ENCODE results near the gene LSM2. TPM values are rescaled to one million over a fixed set of nuclear protein-coding genes. Genes with fewer than 3 reads are reported as not detected.
A peak's percentile ranks its signal among the peaks of the same experiment; 100 is the strongest.
"Not testable (repeated sequence)": the region's sequence is repeated elsewhere in the genome, so short reads cannot be mapped to it uniquely, and the experiment has no call there.

The LSM2 gene
- total RNA-seq, 1 donor from 2014 or later = 50.6 TPM

DNA sequence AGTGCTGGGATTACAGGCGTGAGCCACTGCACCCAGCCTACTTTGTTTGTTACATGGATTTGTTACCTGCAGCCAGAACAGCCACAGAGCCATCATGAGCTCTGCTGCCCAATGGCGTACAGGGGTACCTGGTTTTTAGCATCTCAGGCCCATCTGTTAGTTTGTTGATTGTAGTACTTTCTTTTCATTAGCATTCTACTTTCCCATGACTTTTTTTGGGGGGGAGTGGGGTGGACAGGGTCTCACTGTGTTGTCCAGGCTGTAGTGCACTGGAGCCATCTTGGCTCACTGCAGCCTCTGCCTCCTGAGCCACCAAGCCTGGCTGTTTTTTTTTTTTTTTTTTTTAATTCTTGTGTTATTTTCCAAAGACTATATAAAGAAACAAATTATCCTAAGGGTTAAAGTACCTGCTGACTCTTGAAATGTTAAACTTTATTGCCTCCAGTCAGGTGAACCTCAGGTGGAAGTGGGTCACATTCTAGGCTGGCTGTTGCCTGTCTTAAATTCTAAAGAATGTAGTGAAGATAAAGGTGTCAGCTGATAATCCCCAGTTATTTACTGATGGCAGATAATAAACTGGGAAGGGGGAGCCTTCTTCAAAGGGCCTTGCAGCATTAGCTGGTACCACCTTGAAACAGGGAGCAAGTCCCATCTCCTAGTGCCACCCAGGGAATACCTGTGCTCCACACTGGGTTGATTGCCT lies 40.7 kb upstream of the LSM2 start:
- Mint-ChIP-seq H3K4me3 (ENCODE audit: unreplicated experiment) (no peak overlapping the region), H3K27ac (ENCODE audit: unreplicated experiment) (no peak overlapping the region), H3K9me3 (ENCODE audit: unreplicated experiment) (no peaks in the 10 kb centered on the region), H3K4me1 (ENCODE audit: unreplicated experiment) (no peaks in the 10 kb centered on the region), H3K27me3 (ENCODE audit: unreplicated experiment) (no peaks in the 10 kb centered on the region), H3K36me3 (ENCODE audit: unreplicated experiment) (no peaks in the 10 kb centered on the region)
- TF ChIP-seq, protein P1, sequence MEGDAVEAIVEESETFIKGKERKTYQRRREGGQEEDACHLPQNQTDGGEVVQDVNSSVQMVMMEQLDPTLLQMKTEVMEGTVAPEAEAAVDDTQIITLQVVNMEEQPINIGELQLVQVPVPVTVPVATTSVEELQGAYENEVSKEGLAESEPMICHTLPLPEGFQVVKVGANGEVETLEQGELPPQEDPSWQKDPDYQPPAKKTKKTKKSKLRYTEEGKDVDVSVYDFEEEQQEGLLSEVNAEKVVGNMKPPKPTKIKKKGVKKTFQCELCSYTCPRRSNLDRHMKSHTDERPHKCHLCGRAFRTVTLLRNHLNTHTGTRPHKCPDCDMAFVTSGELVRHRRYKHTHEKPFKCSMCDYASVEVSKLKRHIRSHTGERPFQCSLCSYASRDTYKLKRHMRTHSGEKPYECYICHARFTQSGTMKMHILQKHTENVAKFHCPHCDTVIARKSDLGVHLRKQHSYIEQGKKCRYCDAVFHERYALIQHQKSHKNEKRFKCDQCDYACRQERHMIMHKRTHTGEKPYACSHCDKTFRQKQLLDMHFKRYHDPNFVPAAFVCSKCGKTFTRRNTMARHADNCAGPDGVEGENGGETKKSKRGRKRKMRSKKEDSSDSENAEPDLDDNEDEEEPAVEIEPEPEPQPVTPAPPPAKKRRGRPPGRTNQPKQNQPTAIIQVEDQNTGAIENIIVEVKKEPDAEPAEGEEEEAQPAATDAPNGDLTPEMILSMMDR (IDR thresholded peaks at IDR 0.05) = no peak
- DNase-seq (ENCODE audit: extremely low spot score, unreplicated experiment) = no peak

DNA sequence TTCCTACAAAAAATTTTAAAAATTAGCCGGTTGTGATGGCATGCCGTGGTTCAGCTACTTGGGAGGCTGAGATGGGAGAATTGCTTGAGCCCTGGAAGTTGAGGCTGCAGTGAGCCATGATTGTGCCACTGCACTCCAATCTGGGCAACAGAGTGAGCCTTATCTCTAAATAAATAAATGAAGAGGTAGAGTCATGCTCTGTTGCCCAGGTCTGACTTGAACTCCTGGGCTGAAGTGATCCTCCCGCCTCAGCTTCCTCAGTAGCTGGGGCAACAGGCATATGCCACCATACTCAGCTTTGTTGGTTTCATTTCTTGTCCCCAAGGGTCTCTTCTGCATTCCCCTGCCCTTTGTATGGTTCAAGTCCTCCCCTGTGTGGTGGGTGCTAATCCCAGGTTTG lies 37.7 kb upstream of the LSM2 start:
- DNase-seq (ENCODE audit: extremely low spot score, unreplicated experiment) = no peak
- no peaks in the 10 kb centered on the region for H3K27me3 Mint-ChIP-seq (ENCODE audit: unreplicated experiment)
- no peaks in the 10 kb centered on the region for H3K9me3 Mint-ChIP-seq (ENCODE audit: unreplicated experiment)
- no peak overlapping the region for H3K27ac Mint-ChIP-seq (ENCODE audit: unreplicated experiment)
- TF ChIP-seq, protein P1 (IDR thresholded peaks at IDR 0.05) = no peak
- H3K4me3 Mint-ChIP-seq (ENCODE audit: unreplicated experiment) = no peak overlapping the region
- peaks cover under 1% of the 10 kb centered on the region for H3K4me1 Mint-ChIP-seq (ENCODE audit: unreplicated experiment)
- peaks cover 12% of the 10 kb centered on the region for H3K36me3 Mint-ChIP-seq (ENCODE audit: unreplicated experiment)

DNA sequence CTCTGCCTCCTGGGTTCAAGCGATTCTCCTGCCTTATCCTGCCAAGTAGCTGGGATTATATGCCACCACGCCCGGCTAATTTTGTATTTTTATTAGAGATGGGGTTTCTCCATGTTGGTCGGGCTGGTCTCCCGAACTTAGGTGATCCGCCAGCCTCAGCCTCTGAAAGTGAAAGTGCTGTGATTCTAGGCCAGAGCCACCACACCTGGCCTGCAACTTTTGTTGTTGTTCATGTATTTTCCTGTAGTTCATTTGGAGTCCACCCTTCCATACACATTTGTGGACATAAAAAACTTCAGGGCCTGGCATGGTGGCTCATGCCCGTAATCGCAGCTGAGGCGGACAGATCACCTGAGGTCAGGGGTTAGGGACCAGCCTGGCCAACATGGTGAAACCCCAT lies 35.3 kb upstream of the LSM2 start:
- H3K27ac Mint-ChIP-seq (ENCODE audit: unreplicated experiment) = no peak overlapping the region
- peaks cover 20% of the 10 kb centered on the region for H3K4me1 Mint-ChIP-seq (ENCODE audit: unreplicated experiment)
- TF ChIP-seq, protein P1 (IDR thresholded peaks at IDR 0.05) = no peak
- no peaks in the 10 kb centered on the region for H3K27me3 Mint-ChIP-seq (ENCODE audit: unreplicated experiment)
- peaks cover 25% of the 10 kb centered on the region for H3K36me3 Mint-ChIP-seq (ENCODE audit: unreplicated experiment)
- no peaks in the 10 kb centered on the region for H3K9me3 Mint-ChIP-seq (ENCODE audit: unreplicated experiment)
- H3K4me3 Mint-ChIP-seq (ENCODE audit: unreplicated experiment) = no peak overlapping the region
- no peak for DNase-seq (ENCODE audit: extremely low spot score, unreplicated experiment)

DNA sequence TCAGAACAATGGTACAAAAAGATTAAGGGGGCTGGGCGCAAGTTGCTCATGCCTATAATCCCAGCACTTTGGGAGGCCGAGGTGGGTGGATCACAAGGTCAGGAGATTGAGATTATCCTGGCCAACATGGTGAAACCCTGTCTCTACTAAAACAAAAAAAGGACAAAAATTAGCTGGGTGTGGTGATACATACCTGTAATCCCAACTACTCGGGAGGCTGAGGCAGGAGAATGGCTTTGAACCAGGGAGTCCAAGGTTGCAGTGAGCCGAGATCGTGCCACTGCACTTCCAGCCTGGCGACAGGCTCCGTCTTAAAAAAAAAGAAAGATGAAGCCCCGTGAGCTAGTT lies 33.0 kb upstream of the LSM2 start:
- peaks cover 38% of the 10 kb centered on the region for H3K4me1 Mint-ChIP-seq (ENCODE audit: unreplicated experiment)
- H3K9me3 Mint-ChIP-seq (ENCODE audit: unreplicated experiment); H3K27ac Mint-ChIP-seq (ENCODE audit: unreplicated experiment); H3K27me3 Mint-ChIP-seq (ENCODE audit: unreplicated experiment); H3K4me3 Mint-ChIP-seq (ENCODE audit: unreplicated experiment); DNase-seq (ENCODE audit: extremely low spot score, unreplicated experiment): not testable (repeated sequence)
- peaks cover 38% of the 10 kb centered on the region for H3K36me3 Mint-ChIP-seq (ENCODE audit: unreplicated experiment)

DNA sequence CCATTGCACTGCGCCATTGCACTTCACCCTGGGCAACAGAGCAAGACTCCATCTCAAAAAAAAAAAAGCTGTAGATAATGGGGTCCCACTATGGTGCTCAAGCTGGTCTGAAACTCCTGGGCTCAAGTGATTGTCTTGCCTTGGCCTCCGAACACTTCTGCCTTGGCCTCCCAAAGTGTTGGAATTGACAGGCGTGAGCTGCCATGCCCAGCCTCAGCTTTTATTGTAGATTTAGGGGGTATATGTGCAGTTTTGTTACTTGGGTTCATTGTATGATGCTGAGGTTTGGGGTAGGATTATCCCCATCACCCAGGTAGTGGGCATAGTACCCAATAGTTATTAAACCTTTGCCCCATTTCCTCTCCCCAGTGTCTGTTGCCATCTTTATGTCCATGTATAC lies 32.2 kb upstream of the LSM2 start:
- Mint-ChIP-seq H3K4me3 (ENCODE audit: unreplicated experiment) (no peak overlapping the region), H3K36me3 (ENCODE audit: unreplicated experiment) (peaks cover 38% of the 10 kb centered on the region), H3K27ac (ENCODE audit: unreplicated experiment) (peak overlapping the region; percentile 23), H3K9me3 (ENCODE audit: unreplicated experiment) (no peaks in the 10 kb centered on the region), H3K27me3 (ENCODE audit: unreplicated experiment) (no peaks in the 10 kb centered on the region), H3K4me1 (ENCODE audit: unreplicated experiment) (peaks cover 42% of the 10 kb centered on the region)
- TF ChIP-seq, protein P1 (IDR thresholded peaks at IDR 0.05) = no peak
- DNase-seq (ENCODE audit: extremely low spot score, unreplicated experiment) = no peak

DNA sequence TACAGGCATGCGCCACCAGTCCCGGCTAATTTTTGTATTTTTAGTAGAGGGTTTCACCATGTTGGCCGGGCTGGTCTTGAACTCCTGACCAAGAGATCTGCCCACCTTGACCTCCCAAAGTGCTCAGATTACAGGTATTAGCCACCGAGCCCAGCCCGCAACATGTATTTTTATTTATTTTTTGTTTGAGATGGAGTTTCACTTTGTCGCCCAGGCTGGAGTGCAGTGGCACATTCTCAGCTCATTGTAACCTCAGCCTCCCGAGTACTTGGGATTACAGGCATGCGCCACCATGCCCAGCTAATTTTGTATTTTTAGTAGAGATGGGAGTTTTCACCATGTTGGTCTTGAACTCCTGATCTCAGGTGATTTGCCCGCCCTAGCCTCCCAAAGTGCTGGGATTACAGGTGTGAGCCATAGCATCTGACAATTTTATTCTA lies 31.4 kb upstream of the LSM2 start:
- H3K27ac Mint-ChIP-seq (ENCODE audit: unreplicated experiment); DNase-seq (ENCODE audit: extremely low spot score, unreplicated experiment); H3K27me3 Mint-ChIP-seq (ENCODE audit: unreplicated experiment); H3K9me3 Mint-ChIP-seq (ENCODE audit: unreplicated experiment): not testable (repeated sequence)
- Mint-ChIP-seq H3K4me3 (ENCODE audit: unreplicated experiment) (peak overlapping the region; percentile 98), H3K36me3 (ENCODE audit: unreplicated experiment) (peaks cover 38% of the 10 kb centered on the region), H3K4me1 (ENCODE audit: unreplicated experiment) (peaks cover 42% of the 10 kb centered on the region)

Data from osteocyte (in vitro differentiated cells).